ENCODE data around the gene PIP.
"Not testable (repeated sequence)": the region's sequence is repeated elsewhere in the genome, so short reads cannot be mapped to it uniquely, and the experiment has no call there.

The PIP gene

DNA sequence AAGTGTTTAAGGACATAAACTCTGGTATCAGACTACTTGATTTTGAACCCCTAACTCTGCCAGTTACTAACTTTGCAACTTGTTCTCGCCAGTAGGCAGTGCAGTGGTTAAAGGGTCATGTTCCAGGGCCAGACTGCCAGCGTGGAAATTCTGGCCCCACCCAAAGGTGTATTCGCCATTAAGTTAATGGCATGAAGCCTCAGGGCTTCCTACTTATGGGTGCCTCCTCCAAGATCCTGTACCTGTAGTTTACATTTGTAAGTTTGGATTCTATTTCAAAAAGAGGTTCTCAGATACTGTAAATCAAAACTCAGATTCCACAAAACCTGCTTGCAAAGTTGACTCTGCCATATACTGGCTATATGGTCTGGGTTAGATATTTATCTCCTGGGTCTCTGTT is 2.8 kb upstream of the PIP start:
- Histone ChIP-seq H3K36me3 (ENCODE audit: control insufficient read depth, insufficient read depth, low read length) (no peaks in the 10 kb centered on the region), H3K4me3 (ENCODE audit: low read length) (no peak overlapping the region), H3K27me3 (ENCODE audit: control insufficient read depth, insufficient read depth, low read length) (no peaks in the 10 kb centered on the region), H3K9me3 (ENCODE audit: control insufficient read depth, low read length) (no peaks in the 10 kb centered on the region), H3K4me1 (ENCODE audit: control insufficient read depth, insufficient read depth, low read length) (no peaks in the 10 kb centered on the region), H3K9ac (ENCODE audit: low read length) (no peak overlapping the region)

DNA sequence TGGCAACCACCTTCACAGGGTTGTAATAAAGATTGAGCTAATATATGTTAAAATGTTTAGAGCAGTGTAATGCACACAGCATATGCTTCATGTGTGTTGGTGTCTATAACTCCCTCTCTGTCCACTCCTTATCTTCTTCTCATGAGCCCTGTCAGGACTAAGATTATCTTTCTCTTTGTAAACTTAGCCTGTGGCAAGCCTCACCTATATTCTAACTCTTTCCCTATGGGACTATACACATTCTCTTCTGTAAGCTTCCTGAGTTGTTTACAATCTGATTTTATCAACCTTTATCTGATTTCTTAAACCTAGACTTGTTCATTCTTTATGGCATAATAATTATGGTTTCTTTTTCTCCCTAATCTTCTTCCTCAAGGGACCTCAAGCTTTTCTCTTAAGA is 2.4 kb upstream of the PIP start:
- no peaks in the 10 kb centered on the region for H3K27me3 ChIP-seq (ENCODE audit: control insufficient read depth, insufficient read depth, low read length)
- H3K4me1 ChIP-seq (ENCODE audit: control insufficient read depth, insufficient read depth, low read length): no peaks in the 10 kb centered on the region
- H3K9me3 ChIP-seq (ENCODE audit: control insufficient read depth, low read length): no peaks in the 10 kb centered on the region
- no peak overlapping the region for H3K4me3 ChIP-seq (ENCODE audit: low read length)
- no peaks in the 10 kb centered on the region for H3K36me3 ChIP-seq (ENCODE audit: control insufficient read depth, insufficient read depth, low read length)
- H3K9ac ChIP-seq (ENCODE audit: low read length): no peak overlapping the region

DNA sequence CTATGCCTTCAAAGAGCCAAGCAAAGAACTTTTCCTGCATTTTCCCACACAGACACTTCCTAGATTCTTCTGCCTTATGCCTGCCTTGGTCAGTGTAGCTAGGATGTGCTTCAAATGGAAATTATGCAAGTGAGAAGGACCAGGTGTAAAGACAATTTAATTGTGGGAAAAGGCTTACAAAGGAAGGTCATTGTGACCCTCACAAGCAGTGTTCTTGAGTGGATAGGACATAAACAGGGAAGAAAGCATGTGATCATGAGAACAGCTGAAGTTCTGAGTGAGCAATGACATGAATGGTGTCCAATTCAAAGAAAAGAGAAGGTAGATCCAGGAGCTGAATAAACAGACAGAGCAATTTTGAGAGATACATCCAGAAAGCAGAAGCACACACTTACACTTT is 1.3 kb upstream of the PIP start:
- no peaks in the 10 kb centered on the region for H3K9me3 ChIP-seq (ENCODE audit: control insufficient read depth, low read length)
- H3K4me3 ChIP-seq (ENCODE audit: low read length): no peak overlapping the region
- H3K36me3 ChIP-seq (ENCODE audit: control insufficient read depth, insufficient read depth, low read length): no peaks in the 10 kb centered on the region
- no peaks in the 10 kb centered on the region for H3K27me3 ChIP-seq (ENCODE audit: control insufficient read depth, insufficient read depth, low read length)
- no peak overlapping the region for H3K9ac ChIP-seq (ENCODE audit: low read length)
- H3K4me1 ChIP-seq (ENCODE audit: control insufficient read depth, insufficient read depth, low read length): no peaks in the 10 kb centered on the region

DNA sequence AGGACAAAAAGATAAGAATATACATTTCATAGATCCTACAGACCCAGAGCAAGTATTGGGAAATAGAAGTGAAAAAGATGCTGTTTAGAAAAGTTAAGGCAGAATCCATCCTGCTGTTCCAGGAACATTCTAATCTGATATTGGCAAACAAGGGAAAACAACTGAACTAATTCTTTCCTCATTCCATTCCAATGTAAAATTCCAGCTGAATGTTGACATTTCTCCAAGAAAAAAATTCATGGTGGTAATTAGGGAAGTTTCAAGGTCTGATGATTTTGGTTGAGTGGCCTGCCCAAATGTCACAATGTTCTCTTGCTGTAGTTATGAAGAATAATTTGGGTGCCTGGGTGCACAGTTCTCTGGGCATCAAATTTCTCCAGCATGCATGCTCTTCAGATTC is 15.2 kb downstream of the PIP start:
- H3K4me3 ChIP-seq (ENCODE audit: low read length): no peak overlapping the region
- no peaks in the 10 kb centered on the region for H3K27me3 ChIP-seq (ENCODE audit: control insufficient read depth, insufficient read depth, low read length)
- no peaks in the 10 kb centered on the region for H3K36me3 ChIP-seq (ENCODE audit: control insufficient read depth, insufficient read depth, low read length)
- no peaks in the 10 kb centered on the region for H3K9me3 ChIP-seq (ENCODE audit: control insufficient read depth, low read length)
- H3K9ac ChIP-seq (ENCODE audit: low read length): no peak overlapping the region
- no peaks in the 10 kb centered on the region for H3K4me1 ChIP-seq (ENCODE audit: control insufficient read depth, insufficient read depth, low read length)

DNA sequence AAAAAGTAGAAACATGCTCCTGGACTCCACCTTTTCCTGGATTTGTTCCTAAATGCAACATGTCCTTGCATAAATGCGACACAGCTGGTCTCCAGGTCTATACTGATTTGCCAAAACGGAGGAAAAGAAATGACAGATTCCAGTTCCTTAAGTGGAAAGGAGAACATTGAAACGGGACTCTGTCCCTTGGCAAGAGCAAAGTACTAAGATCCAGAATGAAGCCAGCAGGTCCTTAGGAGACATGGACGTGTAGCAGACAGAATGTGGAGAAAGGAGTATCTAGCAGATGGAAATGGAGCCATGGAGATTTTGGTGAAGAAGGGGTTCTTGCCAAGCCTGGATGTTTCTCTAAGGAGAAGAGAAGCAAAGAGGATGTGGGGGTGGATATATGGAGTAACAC is 16.2 kb downstream of the PIP start:
- H3K4me3 ChIP-seq (ENCODE audit: low read length): no peak overlapping the region
- H3K4me1 ChIP-seq (ENCODE audit: control insufficient read depth, insufficient read depth, low read length): no peaks in the 10 kb centered on the region
- no peaks in the 10 kb centered on the region for H3K9me3 ChIP-seq (ENCODE audit: control insufficient read depth, low read length)
- H3K36me3 ChIP-seq (ENCODE audit: control insufficient read depth, insufficient read depth, low read length): no peaks in the 10 kb centered on the region
- H3K27me3 ChIP-seq (ENCODE audit: control insufficient read depth, insufficient read depth, low read length): no peaks in the 10 kb centered on the region
- H3K9ac ChIP-seq (ENCODE audit: low read length): no peak overlapping the region

DNA sequence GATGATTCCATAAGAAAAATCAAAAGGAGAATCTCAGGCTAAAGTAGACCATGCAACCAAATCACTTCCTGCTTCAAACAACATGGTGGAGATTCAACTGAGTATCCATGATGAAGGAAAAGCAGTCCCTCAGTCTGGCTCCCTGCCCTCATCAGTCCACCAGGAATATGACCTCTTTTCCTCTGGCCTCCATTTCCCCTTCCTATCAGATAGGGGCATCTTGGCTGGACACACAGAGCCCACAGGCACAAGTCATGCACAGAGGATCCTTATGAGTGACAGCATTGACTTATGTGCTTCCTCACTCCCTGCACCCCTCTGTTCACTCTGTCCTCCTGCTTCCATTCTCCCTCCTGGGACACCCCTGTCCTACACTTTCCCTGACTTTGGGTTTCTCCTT is 16.8 kb downstream of the PIP start:
- H3K27me3 ChIP-seq (ENCODE audit: control insufficient read depth, insufficient read depth, low read length): no peaks in the 10 kb centered on the region
- no peak overlapping the region for H3K4me3 ChIP-seq (ENCODE audit: low read length)
- H3K9ac ChIP-seq (ENCODE audit: low read length): no peak overlapping the region
- no peaks in the 10 kb centered on the region for H3K9me3 ChIP-seq (ENCODE audit: control insufficient read depth, low read length)
- H3K36me3 ChIP-seq (ENCODE audit: control insufficient read depth, insufficient read depth, low read length): no peaks in the 10 kb centered on the region
- H3K4me1 ChIP-seq (ENCODE audit: control insufficient read depth, insufficient read depth, low read length): no peaks in the 10 kb centered on the region

DNA sequence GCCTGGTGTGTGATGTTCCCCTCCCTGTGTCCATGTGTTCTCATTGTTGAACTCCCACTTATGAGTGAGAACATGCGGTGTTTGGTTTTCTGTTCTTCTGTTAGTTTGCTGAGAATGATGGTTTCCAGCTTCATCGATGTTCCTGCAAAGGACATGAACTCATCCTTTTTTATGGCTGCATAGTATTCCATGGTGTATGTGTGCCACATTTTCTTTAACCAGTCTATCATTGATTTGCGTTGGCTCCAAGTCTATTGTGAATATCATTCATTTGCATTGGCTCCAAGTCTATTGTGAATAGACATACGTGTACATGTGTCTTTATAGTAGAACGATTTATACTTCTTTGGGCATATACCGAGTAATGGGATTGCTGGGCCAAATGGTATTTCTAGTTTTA is 18.8 kb downstream of the PIP start:
- H3K4me3 ChIP-seq (ENCODE audit: low read length); H3K27me3 ChIP-seq (ENCODE audit: control insufficient read depth, insufficient read depth, low read length); H3K36me3 ChIP-seq (ENCODE audit: control insufficient read depth, insufficient read depth, low read length); H3K4me1 ChIP-seq (ENCODE audit: control insufficient read depth, insufficient read depth, low read length); H3K9ac ChIP-seq (ENCODE audit: low read length); H3K9me3 ChIP-seq (ENCODE audit: control insufficient read depth, low read length): not testable (repeated sequence)

DNA sequence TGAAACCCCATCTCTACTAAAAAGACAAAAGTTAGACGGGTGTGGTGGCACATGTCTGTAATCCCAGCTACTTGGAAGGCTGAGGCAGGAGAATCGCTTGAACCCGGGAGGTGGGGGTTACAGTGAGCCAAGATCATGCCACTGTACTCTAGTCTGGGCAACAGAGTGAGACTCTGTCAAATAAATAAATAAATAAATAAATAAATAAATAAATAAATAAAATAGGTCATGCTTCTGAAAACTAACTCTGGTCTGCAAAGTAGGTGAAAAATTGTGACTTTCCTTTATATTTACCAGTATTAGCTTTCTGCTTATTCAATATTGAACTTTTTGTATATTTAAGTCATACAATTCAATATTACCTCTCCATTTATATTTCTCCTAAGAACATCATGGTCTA is 26.7 kb downstream of the PIP start:
- H3K36me3 ChIP-seq (ENCODE audit: control insufficient read depth, insufficient read depth, low read length); H3K4me1 ChIP-seq (ENCODE audit: control insufficient read depth, insufficient read depth, low read length); H3K27me3 ChIP-seq (ENCODE audit: control insufficient read depth, insufficient read depth, low read length): not testable (repeated sequence)

DNA sequence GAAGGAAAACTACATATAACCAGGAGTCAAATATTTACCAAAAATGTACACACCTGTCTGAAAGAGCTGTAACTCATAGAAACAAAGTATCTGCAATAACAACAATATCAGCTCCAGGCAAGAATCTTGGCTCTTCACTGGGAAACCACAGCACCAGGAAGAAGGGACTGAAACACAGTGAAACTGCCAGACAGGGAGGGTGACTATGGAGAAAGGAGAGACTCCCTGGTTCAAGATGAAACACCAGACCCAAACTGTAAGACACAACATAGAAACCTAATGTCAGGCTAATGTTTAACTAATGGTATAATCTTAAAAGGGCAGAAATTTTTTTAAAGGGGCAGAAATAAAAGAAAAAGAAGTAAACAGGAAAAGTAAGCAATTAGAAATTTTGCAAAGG is 39.8 kb downstream of the PIP start:
- Histone ChIP-seq H3K36me3 (ENCODE audit: control insufficient read depth, insufficient read depth, low read length) (no peaks in the 10 kb centered on the region), H3K27me3 (ENCODE audit: control insufficient read depth, insufficient read depth, low read length) (no peaks in the 10 kb centered on the region), H3K4me3 (ENCODE audit: low read length) (no peak overlapping the region), H3K9me3 (ENCODE audit: control insufficient read depth, low read length) (no peaks in the 10 kb centered on the region), H3K9ac (ENCODE audit: low read length) (no peak overlapping the region), H3K4me1 (ENCODE audit: control insufficient read depth, insufficient read depth, low read length) (no peaks in the 10 kb centered on the region)

More for the DNA sequence above, 26.7 kb downstream of the PIP start:
- H3K9me3 ChIP-seq (ENCODE audit: control insufficient read depth, low read length); H3K9ac ChIP-seq (ENCODE audit: low read length); H3K4me3 ChIP-seq (ENCODE audit: low read length): not testable (repeated sequence)

DNA sequence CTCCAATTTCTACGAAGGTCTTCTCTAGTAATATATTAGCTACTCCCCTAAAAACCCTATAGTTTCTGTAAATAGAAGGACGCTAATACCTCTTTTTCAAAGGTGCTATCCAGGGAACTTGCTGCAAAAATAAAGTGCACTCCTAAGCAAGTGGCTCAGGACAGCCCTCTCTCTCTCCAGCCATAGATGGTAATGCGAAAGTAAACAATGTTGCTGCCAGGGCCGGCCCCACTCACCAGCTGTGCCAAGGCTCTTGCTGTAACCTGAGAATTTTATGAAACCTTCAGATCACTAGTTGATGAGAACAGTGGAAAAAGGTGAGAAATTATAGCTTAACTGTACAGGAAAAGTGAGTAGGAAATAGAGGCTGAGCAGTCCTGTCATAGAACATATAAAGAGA is 40.5 kb downstream of the PIP start:
- Histone ChIP-seq H3K9me3 (ENCODE audit: control insufficient read depth, low read length) (no peaks in the 10 kb centered on the region), H3K4me3 (ENCODE audit: low read length) (no peak overlapping the region), H3K4me1 (ENCODE audit: control insufficient read depth, insufficient read depth, low read length) (no peaks in the 10 kb centered on the region), H3K36me3 (ENCODE audit: control insufficient read depth, insufficient read depth, low read length) (no peaks in the 10 kb centered on the region), H3K9ac (ENCODE audit: low read length) (no peak overlapping the region), H3K27me3 (ENCODE audit: control insufficient read depth, insufficient read depth, low read length) (no peaks in the 10 kb centered on the region)

DNA sequence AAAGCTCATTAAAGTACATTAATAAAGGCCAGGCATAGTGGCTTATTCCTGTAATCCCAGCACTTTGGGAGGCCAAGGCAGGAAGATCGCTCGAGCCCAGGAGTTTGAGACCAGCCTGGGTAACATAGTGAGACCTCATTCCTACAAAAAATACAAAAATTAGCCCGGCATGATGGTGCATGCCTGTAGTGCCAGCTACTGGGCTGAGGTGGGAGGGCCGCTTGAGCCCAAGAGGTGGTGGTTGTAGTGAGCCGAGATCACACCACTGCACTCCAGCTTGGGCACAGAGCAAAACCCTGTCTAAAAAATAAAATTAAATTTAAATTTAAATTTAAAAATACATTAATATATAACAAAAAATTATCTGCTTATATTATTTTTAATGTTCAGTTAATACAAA is 44.3 kb downstream of the PIP start:
- no peak overlapping the region for H3K9ac ChIP-seq (ENCODE audit: low read length)
- no peaks in the 10 kb centered on the region for H3K4me1 ChIP-seq (ENCODE audit: control insufficient read depth, insufficient read depth, low read length)
- H3K27me3 ChIP-seq (ENCODE audit: control insufficient read depth, insufficient read depth, low read length): no peaks in the 10 kb centered on the region
- no peak overlapping the region for H3K4me3 ChIP-seq (ENCODE audit: low read length)
- no peaks in the 10 kb centered on the region for H3K9me3 ChIP-seq (ENCODE audit: control insufficient read depth, low read length)
- H3K36me3 ChIP-seq (ENCODE audit: control insufficient read depth, insufficient read depth, low read length): no peaks in the 10 kb centered on the region

DNA sequence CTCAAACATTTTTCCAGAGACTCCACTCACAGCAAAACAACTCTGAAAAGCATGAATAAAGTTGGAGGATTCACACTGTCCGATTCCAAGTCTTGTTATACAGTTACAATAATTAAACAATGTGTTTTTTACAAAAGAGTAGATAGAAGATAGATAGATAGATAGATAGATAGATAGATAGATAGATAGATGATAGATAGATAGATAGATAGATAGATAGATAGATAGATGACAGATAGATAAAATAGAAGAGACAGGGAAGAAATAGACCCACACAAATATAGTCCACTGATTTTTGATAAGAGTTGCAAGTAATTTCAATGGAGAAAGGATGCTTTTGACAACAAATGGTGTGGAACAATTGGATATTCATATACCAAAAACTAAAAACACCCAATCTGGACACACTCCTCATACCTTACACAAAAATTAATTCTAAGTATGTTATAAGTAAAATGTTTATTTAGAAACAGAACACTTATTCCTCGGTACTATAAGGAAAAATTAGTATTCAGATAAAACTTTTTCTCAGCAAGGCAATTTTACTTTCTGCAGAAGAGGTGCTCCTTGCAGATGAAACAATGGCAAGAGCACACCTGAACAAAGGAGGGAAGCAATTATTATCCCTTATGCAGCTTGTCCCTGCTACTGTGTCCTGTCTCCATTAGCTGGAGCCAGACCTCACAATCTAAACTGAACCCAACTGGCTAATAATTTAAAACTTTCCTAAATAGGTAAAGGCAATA is 45.7 kb downstream of the PIP start:
- Histone ChIP-seq H3K36me3 (ENCODE audit: control insufficient read depth, insufficient read depth, low read length) (no peaks in the 10 kb centered on the region), H3K9me3 (ENCODE audit: control insufficient read depth, low read length) (no peaks in the 10 kb centered on the region), H3K9ac (ENCODE audit: low read length) (no peak overlapping the region), H3K4me3 (ENCODE audit: low read length) (no peak overlapping the region), H3K27me3 (ENCODE audit: control insufficient read depth, insufficient read depth, low read length) (no peaks in the 10 kb centered on the region), H3K4me1 (ENCODE audit: control insufficient read depth, insufficient read depth, low read length) (no peaks in the 10 kb centered on the region)

DNA sequence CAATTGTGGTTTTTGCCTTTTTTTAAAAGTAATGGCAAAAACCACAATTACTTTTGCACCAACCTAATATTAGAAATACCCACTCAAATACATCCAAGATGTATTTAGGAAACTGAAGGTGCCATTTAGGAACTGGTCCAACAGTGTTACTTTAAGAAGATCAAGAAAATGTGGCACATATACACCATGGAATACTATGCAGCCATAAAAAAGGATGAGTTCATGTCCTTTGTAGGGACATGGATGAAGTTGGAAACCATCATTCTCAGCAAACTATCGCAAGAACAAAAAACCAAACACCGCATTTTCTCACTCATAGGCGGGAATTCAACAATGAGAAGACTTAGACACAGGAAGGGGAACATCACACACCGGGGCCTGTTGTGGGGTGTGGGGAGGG is 48.9 kb downstream of the PIP start:
- H3K9me3 ChIP-seq (ENCODE audit: control insufficient read depth, low read length); H3K27me3 ChIP-seq (ENCODE audit: control insufficient read depth, insufficient read depth, low read length); H3K9ac ChIP-seq (ENCODE audit: low read length); H3K4me1 ChIP-seq (ENCODE audit: control insufficient read depth, insufficient read depth, low read length); H3K36me3 ChIP-seq (ENCODE audit: control insufficient read depth, insufficient read depth, low read length); H3K4me3 ChIP-seq (ENCODE audit: low read length): not testable (repeated sequence)
